NCI-H526 treated with DMSO at 0.1 percent for 48 hours (cell line): ENCODE data around the gene GAMT.
A peak's percentile ranks its signal among the peaks of the same experiment; 100 is the strongest.

Experiments used
- DNase-seq: peaks from one replicate; lab custom pipeline; 2025; lab: John Stamatoyannopoulos, UW

GAMT gene

GRCh38 chr19:1384085-1384462 is 17.3 kb downstream of the GAMT start:
- no peak for DNase-seq

GRCh38 chr19:1383312-1384084 is 17.8 kb downstream of the GAMT start, which contains the start of gene NDUFS7:
Gene NDUFS7 (plus strand): TSS chr19:1383907. CDS start chr19:1383927, 20 bp downstream.
- peak; percentile 65 for DNase-seq

- no peak for DNase-seq
These were observed 18.4 kb downstream of the GAMT start for GRCh38 chr19:1383017-1383311.

- no peak for DNase-seq
These were observed 19.1 kb downstream of the GAMT start for GRCh38 chr19:1382250-1382649.

GRCh38 chr19:1379961-1380489 is 21.3 kb downstream of the GAMT start:
- no peak for DNase-seq

- no peak for DNase-seq
These were observed 22.0 kb downstream of the GAMT start for GRCh38 chr19:1379126-1379905.

GRCh38 chr19:1377965-1378785 is 23.2 kb downstream of the GAMT start:
- no peak for DNase-seq

GRCh38 chr19:1377176-1377964 is 24.0 kb downstream of the GAMT start:
- DNase-seq: no peak

GRCh38 chr19:1376415-1376805 is 24.9 kb downstream of the GAMT start:
- no peak for DNase-seq

- no peak for DNase-seq
These were observed 27.1 kb downstream of the GAMT start for GRCh38 chr19:1374250-1374577.

GRCh38 chr19:1373534-1374249 is 27.6 kb downstream of the GAMT start:
- no peak for DNase-seq

- no peak for DNase-seq
These were observed 28.3 kb downstream of the GAMT start for GRCh38 chr19:1373042-1373533.

GRCh38 chr19:1370579-1371361 is 30.6 kb downstream of the GAMT start:
- no peak for DNase-seq

GRCh38 chr19:1369214-1369805 is 32.0 kb downstream of the GAMT start:
- no peak for DNase-seq

- DNase-seq: no peak
These were observed 34.2 kb downstream of the GAMT start for GRCh38 chr19:1366899-1367870.

- no peak for DNase-seq
These were observed 35.0 kb downstream of the GAMT start for GRCh38 chr19:1366296-1366695.

GRCh38 chr19:1365319-1366269 is 35.7 kb downstream of the GAMT start:
- DNase-seq: no peak
